Loucy (cell line): ENCODE measurements around the gene NRXN3.

Source experiments
- CTCF ChIP-seq: fragments of 200-600 bp; sonication (generic); conservative IDR thresholded peaks from 2 replicates; pipeline ENCODE4 v1.5.1; 2014; ENCODE audit warnings: mild to moderate bottlenecking, antibody characterized with exemption, low read length
- EZH2phosphoT487 ChIP-seq: fragments of 200-600 bp; IDR thresholded peaks from 2 replicates; pipeline ENCODE4 v1.6.1; 2018; ENCODE audit warnings: antibody characterized with exemption, mild to moderate bottlenecking, moderate library complexity, borderline replicate concordance

DNA sequence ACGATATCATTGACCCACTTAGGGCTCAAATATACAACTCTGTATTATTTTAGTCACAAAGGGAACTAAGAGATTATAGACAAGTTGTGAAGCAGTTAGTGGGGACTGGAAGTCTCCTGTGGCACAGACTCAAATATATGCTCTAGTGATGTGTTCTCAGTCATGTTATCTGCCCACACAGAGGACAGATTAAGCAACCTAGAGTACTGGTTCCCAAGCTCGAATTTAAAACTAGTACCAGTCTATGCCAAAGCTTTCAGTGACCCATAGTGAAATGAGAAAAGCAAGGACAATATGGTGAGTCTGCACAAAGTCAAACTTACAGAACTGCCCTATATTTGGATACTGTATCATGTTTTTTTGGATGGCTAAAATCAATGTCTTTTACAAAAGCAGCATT lies 1651.9 kb downstream of the NRXN3 start:
- TF ChIP-seq CTCF (no peak), EZH2phosphoT487 (no peak)
